ENCODE measurements around the gene IL18R1.

DNA sequence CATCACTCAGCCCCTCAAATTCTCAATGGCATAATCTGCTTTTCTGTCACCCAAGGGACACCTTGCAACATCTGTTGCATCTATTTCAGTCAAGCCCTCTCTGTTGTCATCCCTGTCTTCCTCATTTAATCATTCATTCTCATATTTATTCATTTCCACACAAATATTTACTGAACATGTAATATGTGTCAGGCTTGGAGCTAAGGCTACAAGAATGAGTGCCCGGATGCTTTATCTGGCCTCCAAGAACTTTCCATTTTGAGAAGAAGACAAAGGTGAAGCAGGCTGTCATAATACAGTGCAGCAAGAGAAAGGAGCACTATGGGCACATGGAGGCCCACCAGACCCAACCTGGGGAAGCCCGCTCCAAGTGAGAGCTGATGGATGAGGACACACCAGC is 83.0 kb downstream of the IL18R1 start:
- TF ChIP-seq, protein P1, sequence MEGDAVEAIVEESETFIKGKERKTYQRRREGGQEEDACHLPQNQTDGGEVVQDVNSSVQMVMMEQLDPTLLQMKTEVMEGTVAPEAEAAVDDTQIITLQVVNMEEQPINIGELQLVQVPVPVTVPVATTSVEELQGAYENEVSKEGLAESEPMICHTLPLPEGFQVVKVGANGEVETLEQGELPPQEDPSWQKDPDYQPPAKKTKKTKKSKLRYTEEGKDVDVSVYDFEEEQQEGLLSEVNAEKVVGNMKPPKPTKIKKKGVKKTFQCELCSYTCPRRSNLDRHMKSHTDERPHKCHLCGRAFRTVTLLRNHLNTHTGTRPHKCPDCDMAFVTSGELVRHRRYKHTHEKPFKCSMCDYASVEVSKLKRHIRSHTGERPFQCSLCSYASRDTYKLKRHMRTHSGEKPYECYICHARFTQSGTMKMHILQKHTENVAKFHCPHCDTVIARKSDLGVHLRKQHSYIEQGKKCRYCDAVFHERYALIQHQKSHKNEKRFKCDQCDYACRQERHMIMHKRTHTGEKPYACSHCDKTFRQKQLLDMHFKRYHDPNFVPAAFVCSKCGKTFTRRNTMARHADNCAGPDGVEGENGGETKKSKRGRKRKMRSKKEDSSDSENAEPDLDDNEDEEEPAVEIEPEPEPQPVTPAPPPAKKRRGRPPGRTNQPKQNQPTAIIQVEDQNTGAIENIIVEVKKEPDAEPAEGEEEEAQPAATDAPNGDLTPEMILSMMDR (IDR thresholded peaks at IDR 0.05), result no peak
- TF ChIP-seq POLR2A (IDR thresholded peaks at IDR 0.05), result no peak
